22Rv1 (cell line): Measurements from ENCODE around the gene PLD5.

Experiments used
- ZFX ChIP-seq: fragments of 450-650 bp; IDR thresholded peaks from 2 replicates; pipeline ENCODE4 v1.6.1; 2017; ENCODE audit warnings: antibody characterized with exemption, borderline replicate concordance
- TF ChIP-seq, protein P1 (sequence below): fragments of 450-650 bp; IDR thresholded peaks from 2 replicates; pipeline ENCODE4 v1.5.1; 2017; ENCODE audit warnings: mild to moderate bottlenecking

DNA sequence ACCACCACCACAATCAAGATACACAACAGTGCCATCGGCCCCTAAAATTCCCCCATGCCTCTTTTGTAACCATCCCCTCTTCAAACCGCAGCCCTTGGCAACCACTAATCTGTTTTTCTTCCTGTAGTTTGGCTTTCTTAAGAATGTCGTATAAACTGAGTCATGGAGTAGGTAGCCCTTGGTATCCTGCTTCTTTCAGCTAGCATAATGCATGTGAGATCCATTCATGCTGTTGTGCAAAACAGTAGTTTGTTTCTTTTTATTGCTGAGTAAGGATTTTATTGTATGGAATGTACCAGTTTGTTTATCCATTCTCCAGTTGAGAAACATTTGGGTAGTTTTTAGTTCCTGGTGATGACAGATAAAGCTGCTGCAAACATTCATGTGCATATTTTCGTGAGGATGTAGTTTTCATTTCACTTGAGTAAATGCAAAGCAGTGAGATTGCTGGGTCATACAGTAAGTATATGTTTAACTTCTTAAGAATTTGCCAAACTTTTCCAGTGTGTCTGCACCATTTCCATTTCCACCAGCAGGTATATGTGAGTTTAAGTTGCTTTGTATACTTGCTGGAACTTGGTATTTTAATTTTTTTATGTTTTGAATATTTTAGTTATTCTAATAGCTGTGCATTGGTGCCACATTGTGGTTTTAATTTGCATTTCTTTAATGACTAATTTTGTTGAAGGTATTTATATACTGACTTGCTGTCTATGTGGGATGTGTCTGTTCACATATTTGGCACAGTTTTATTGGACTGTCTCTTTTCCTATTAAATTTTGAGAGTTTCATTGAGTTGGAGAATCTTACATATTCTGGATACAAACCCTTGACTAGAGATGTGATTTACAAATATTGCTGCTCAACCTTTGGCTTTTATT is 377.2 kb downstream of the PLD5 start:
- TF ChIP-seq, protein P1, sequence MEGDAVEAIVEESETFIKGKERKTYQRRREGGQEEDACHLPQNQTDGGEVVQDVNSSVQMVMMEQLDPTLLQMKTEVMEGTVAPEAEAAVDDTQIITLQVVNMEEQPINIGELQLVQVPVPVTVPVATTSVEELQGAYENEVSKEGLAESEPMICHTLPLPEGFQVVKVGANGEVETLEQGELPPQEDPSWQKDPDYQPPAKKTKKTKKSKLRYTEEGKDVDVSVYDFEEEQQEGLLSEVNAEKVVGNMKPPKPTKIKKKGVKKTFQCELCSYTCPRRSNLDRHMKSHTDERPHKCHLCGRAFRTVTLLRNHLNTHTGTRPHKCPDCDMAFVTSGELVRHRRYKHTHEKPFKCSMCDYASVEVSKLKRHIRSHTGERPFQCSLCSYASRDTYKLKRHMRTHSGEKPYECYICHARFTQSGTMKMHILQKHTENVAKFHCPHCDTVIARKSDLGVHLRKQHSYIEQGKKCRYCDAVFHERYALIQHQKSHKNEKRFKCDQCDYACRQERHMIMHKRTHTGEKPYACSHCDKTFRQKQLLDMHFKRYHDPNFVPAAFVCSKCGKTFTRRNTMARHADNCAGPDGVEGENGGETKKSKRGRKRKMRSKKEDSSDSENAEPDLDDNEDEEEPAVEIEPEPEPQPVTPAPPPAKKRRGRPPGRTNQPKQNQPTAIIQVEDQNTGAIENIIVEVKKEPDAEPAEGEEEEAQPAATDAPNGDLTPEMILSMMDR = no peak
- TF ChIP-seq ZFX = no peak
